GM18526 (cell line): ENCODE measurements around the gene GOLPH3.

Experiments used
- POLR2A ChIP-seq: IDR thresholded peaks from 3 replicates; pipeline ENCODE4 v1.6.1; 2011; ENCODE audit not compliant: insufficient read length; ENCODE audit errors: extremely low read depth

The GOLPH3 gene

GRCh38 chr5:32123058-32123805 is 50.9 kb downstream of the GOLPH3 start:
- TF ChIP-seq POLR2A, result no peak

- no peak for TF ChIP-seq POLR2A
Measured at GRCh38 chr5:32116574-32117313, 57.4 kb downstream of the GOLPH3 start.

GRCh38 chr5:32115985-32116384 is 58.1 kb downstream of the GOLPH3 start:
- no peak for TF ChIP-seq POLR2A

- no peak for TF ChIP-seq POLR2A
Measured at GRCh38 chr5:32110111-32110696, 63.9 kb downstream of the GOLPH3 start.

- no peak for TF ChIP-seq POLR2A
Measured at GRCh38 chr5:32109236-32109635, 64.9 kb downstream of the GOLPH3 start.

- TF ChIP-seq POLR2A, result no peak
Measured at GRCh38 chr5:32108167-32108566, 66.0 kb downstream of the GOLPH3 start.

- TF ChIP-seq POLR2A, result no peak
Measured at GRCh38 chr5:32107291-32107690, 66.8 kb downstream of the GOLPH3 start.

GRCh38 chr5:32103521-32103920 is 70.6 kb downstream of the GOLPH3 start:
- no peak for TF ChIP-seq POLR2A

GRCh38 chr5:32102254-32102986 is 71.7 kb downstream of the GOLPH3 start:
- TF ChIP-seq POLR2A, result no peak

- TF ChIP-seq POLR2A, result no peak
Measured at GRCh38 chr5:32100691-32101302, 73.3 kb downstream of the GOLPH3 start.

GRCh38 chr5:32100230-32100629 is 73.9 kb downstream of the GOLPH3 start:
- no peak for TF ChIP-seq POLR2A

GRCh38 chr5:32099486-32100035 is 74.6 kb downstream of the GOLPH3 start:
- TF ChIP-seq POLR2A, result no peak

- no peak for TF ChIP-seq POLR2A
Measured at GRCh38 chr5:32098890-32099310, 75.2 kb downstream of the GOLPH3 start.

- no peak for TF ChIP-seq POLR2A
Measured at GRCh38 chr5:32098291-32098690, 75.8 kb downstream of the GOLPH3 start.
